AG04449 (cell line): ENCODE data around the gene MAPK14.

Source experiments
- CTCF ChIA-PET: fragments of 350-600 bp; formaldehyde crosslinking; extraction: SDS; loops from one replicate; lab custom pipeline; 2021; ENCODE audit warnings: antibody characterized with exemption; lab: Yijun Ruan, JAX
- POLR2A ChIA-PET: fragments of 400-600, 350-600 bp; formaldehyde crosslinking; extraction: SDS; loops from one replicate; lab custom pipeline; 2020; ENCODE audit warnings: antibody characterized with exemption, inconsistent platforms; lab: Yijun Ruan, JAX
- DNase-seq: peaks from one replicate; pipeline ENCODE4 v3.0.0-alpha.2; 2010; ENCODE audit warnings: low read depth, low spot score
- H3K4me3 ChIP-seq: 2 replicates; pipeline ENCODE4 v1.5.1; 2011; ENCODE audit warnings: low read depth, mild to moderate bottlenecking, control low read depth, low read length
- TF ChIP-seq, protein P1 (sequence below): IDR thresholded peaks from one replicate; pipeline ENCODE4 v1.5.1; 2011; ENCODE audit warnings: mild to moderate bottlenecking, moderate library complexity, low read length, control low read depth, inconsistent platforms; ENCODE audit not compliant: insufficient read depth; ENCODE audit errors: missing control alignments

The MAPK14 gene

GRCh38 chr6:36135053-36135731 is 107.6 kb downstream of the MAPK14 start:
- ChIA-PET CTCF (interaction anchor here (1.8 kb wide), 1 partner anchor 11 kb away, joined by 7 read pairs; no protein-coding TSS in a partner anchor), POLR2A (no interaction called here)
- DNase-seq: no peak
- no peak overlapping the region for H3K4me3 ChIP-seq
- TF ChIP-seq, protein P1, sequence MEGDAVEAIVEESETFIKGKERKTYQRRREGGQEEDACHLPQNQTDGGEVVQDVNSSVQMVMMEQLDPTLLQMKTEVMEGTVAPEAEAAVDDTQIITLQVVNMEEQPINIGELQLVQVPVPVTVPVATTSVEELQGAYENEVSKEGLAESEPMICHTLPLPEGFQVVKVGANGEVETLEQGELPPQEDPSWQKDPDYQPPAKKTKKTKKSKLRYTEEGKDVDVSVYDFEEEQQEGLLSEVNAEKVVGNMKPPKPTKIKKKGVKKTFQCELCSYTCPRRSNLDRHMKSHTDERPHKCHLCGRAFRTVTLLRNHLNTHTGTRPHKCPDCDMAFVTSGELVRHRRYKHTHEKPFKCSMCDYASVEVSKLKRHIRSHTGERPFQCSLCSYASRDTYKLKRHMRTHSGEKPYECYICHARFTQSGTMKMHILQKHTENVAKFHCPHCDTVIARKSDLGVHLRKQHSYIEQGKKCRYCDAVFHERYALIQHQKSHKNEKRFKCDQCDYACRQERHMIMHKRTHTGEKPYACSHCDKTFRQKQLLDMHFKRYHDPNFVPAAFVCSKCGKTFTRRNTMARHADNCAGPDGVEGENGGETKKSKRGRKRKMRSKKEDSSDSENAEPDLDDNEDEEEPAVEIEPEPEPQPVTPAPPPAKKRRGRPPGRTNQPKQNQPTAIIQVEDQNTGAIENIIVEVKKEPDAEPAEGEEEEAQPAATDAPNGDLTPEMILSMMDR: no peak

DNA sequence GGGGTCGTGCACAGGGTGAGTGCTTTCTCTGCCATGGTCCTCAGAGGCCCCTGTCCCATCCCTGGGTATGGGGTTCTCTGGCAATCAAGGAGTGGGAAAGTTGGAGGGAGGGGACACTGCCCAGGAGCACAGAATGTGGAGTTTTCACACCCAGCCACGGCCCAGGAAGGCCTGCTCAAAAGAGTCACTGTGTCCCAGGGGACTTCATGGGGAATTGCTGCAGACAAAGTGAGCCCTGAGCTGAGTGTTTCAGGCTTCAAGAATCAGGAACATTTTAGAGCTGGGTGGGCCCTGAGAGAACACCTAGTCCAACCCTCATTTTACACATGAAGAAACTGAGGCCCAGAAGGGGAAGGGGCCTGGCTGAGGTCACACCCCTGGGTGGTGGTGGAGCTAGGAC is 108.4 kb downstream of the MAPK14 start:
- no peak overlapping the region for H3K4me3 ChIP-seq
- no peak for DNase-seq
- TF ChIP-seq, protein P1: no peak
- CTCF ChIA-PET: interaction anchor here (1.8 kb wide), 1 partner anchor 12 kb away, joined by 7 read pairs; no protein-coding TSS in a partner anchor
- POLR2A ChIA-PET: no interaction called here

- no peak for DNase-seq
- TF ChIP-seq, protein P1: no peak
- POLR2A ChIA-PET: no interaction called here
- no peak overlapping the region for H3K4me3 ChIP-seq
- CTCF ChIA-PET: no interaction called here
These were observed 108.9 kb downstream of the MAPK14 start for GRCh38 chr6:36136551-36136950.

DNA sequence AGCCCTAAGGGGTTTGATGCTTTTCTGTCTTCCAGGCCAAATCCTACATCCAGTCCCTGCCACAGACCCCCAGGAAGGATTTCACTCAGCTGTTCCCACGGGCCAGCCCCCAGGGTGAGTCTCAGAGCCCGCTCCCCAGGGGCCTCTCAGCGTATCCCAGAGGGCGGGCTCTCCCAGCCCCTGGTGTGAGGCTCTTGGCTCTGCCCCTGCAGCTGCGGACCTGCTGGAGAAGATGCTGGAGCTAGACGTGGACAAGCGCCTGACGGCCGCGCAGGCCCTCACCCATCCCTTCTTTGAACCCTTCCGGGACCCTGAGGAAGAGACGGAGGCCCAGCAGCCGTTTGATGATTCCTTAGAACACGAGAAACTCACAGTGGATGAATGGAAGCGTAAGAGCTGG is 111.1 kb downstream of the MAPK14 start:
- no peak overlapping the region for H3K4me3 ChIP-seq
- DNase-seq: no peak
- CTCF ChIA-PET: interaction anchor here (0.8 to 1.9 kb wide), 3 partner anchors 8 to 15 kb away, joined by 3 to 10 read pairs (median 5); partner anchors contain the start of gene MAPK13
- TF ChIP-seq, protein P1: no peak
- POLR2A ChIA-PET: no interaction called here

DNA sequence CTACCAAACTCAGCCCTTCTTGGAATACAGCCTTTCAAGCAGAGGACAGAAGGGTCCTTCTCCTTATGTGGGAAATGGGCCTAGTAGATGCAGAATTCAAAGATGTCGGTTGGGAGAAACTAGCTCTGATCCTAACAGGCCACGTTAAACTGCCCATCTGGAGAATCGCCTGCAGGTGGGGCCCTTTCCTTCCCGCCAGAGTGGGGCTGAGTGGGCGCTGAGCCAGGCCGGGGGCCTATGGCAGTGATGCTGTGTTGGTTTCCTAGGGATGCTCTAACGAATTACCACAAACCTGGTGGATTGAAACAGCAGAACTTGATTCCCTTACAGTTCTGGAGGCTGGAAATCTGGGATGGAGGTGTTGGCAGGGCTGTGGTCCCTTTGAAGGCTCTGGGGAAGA is 111.8 kb downstream of the MAPK14 start:
- CTCF ChIA-PET: interaction anchor here (0.8 to 1.9 kb wide), 4 partner anchors 8 to 56 kb away, joined by 3 to 10 read pairs (median 4); partner anchors contain the start of gene MAPK13
- DNase-seq: no peak

More for the DNA sequence above, 111.8 kb downstream of the MAPK14 start:
- TF ChIP-seq, protein P1: no peak
- H3K4me3 ChIP-seq: no peak overlapping the region
- POLR2A ChIA-PET: no interaction called here
